ENCODE measurements around the gene CABLES2.

Gene CABLES2

GRCh38 chr20:62444286-62444685 lies 37.2 kb upstream of the CABLES2 start:
- Mint-ChIP-seq H3K4me1 (no peaks in the 10 kb centered on the region), H3K9me3 (no peaks in the 10 kb centered on the region), H3K36me3 (no peaks in the 10 kb centered on the region), H3K4me3 (no peak overlapping the region), H3K27ac (no peak overlapping the region), H3K27me3 (peaks cover 4% of the 10 kb centered on the region)

GRCh38 chr20:62441987-62442539 lies 35.0 kb upstream of the CABLES2 start:
- H3K9me3 Mint-ChIP-seq, result no peaks in the 10 kb centered on the region
- H3K4me1 Mint-ChIP-seq, result no peaks in the 10 kb centered on the region
- no peaks in the 10 kb centered on the region for H3K27me3 Mint-ChIP-seq
- no peak overlapping the region for H3K4me3 Mint-ChIP-seq
- H3K27ac Mint-ChIP-seq, result no peak overlapping the region
- H3K36me3 Mint-ChIP-seq, result no peaks in the 10 kb centered on the region

- Mint-ChIP-seq H3K9me3 (no peaks in the 10 kb centered on the region), H3K27ac (no peak overlapping the region), H3K4me3 (no peak overlapping the region), H3K4me1 (no peaks in the 10 kb centered on the region), H3K36me3 (no peaks in the 10 kb centered on the region), H3K27me3 (peaks cover 9% of the 10 kb centered on the region)
Measured at GRCh38 chr20:62439218-62439617, 32.1 kb upstream of the CABLES2 start.

- H3K4me1 Mint-ChIP-seq, result no peaks in the 10 kb centered on the region
- H3K27ac Mint-ChIP-seq, result no peak overlapping the region
- H3K27me3 Mint-ChIP-seq, result peaks cover 14% of the 10 kb centered on the region
- no peak overlapping the region for H3K4me3 Mint-ChIP-seq
- no peaks in the 10 kb centered on the region for H3K9me3 Mint-ChIP-seq
- no peaks in the 10 kb centered on the region for H3K36me3 Mint-ChIP-seq
Measured at GRCh38 chr20:62437927-62438326, 30.8 kb upstream of the CABLES2 start.

GRCh38 chr20:62437496-62437895 lies 30.4 kb upstream of the CABLES2 start:
- no peaks in the 10 kb centered on the region for H3K9me3 Mint-ChIP-seq
- H3K27me3 Mint-ChIP-seq, result peaks cover 14% of the 10 kb centered on the region
- H3K36me3 Mint-ChIP-seq, result no peaks in the 10 kb centered on the region
- no peak overlapping the region for H3K4me3 Mint-ChIP-seq
- no peaks in the 10 kb centered on the region for H3K4me1 Mint-ChIP-seq
- no peak overlapping the region for H3K27ac Mint-ChIP-seq

- no peaks in the 10 kb centered on the region for H3K36me3 Mint-ChIP-seq
- H3K27ac Mint-ChIP-seq, result no peak overlapping the region
- peaks cover 14% of the 10 kb centered on the region for H3K27me3 Mint-ChIP-seq
- H3K9me3 Mint-ChIP-seq, result no peaks in the 10 kb centered on the region
- H3K4me1 Mint-ChIP-seq, result no peaks in the 10 kb centered on the region
- no peak overlapping the region for H3K4me3 Mint-ChIP-seq
Measured at GRCh38 chr20:62436692-62437091, 29.6 kb upstream of the CABLES2 start.

GRCh38 chr20:62433658-62434497 lies 26.8 kb upstream of the CABLES2 start:
- Mint-ChIP-seq H3K27me3 (peaks cover 14% of the 10 kb centered on the region), H3K4me3 (no peak overlapping the region)

GRCh38 chr20:62430866-62431447 lies 23.9 kb upstream of the CABLES2 start:
- no peak overlapping the region for H3K4me3 Mint-ChIP-seq

More at GRCh38 chr20:62433658-62434497, 26.8 kb upstream of the CABLES2 start:
- H3K9me3 Mint-ChIP-seq, result no peaks in the 10 kb centered on the region
- no peak overlapping the region for H3K27ac Mint-ChIP-seq
- no peaks in the 10 kb centered on the region for H3K36me3 Mint-ChIP-seq
- no peaks in the 10 kb centered on the region for H3K4me1 Mint-ChIP-seq

GRCh38 chr20:62430311-62430853 lies 23.3 kb upstream of the CABLES2 start:
- Mint-ChIP-seq H3K27me3 (peaks cover 10% of the 10 kb centered on the region), H3K4me1 (no peaks in the 10 kb centered on the region), H3K9me3 (no peaks in the 10 kb centered on the region), H3K36me3 (no peaks in the 10 kb centered on the region), H3K4me3 (no peak overlapping the region), H3K27ac (no peak overlapping the region)

More at GRCh38 chr20:62430866-62431447, 23.9 kb upstream of the CABLES2 start:
- H3K27me3 Mint-ChIP-seq, result peaks cover 14% of the 10 kb centered on the region
- no peaks in the 10 kb centered on the region for H3K36me3 Mint-ChIP-seq
- H3K9me3 Mint-ChIP-seq, result no peaks in the 10 kb centered on the region
- H3K27ac Mint-ChIP-seq, result no peak overlapping the region
- H3K4me1 Mint-ChIP-seq, result no peaks in the 10 kb centered on the region

GRCh38 chr20:62429455-62430310 lies 22.6 kb upstream of the CABLES2 start:
- Mint-ChIP-seq H3K36me3 (no peaks in the 10 kb centered on the region), H3K27me3 (peaks cover 8% of the 10 kb centered on the region), H3K4me1 (no peaks in the 10 kb centered on the region), H3K9me3 (no peaks in the 10 kb centered on the region), H3K4me3 (no peak overlapping the region), H3K27ac (no peak overlapping the region)

GRCh38 chr20:62428396-62429295 lies 21.6 kb upstream of the CABLES2 start:
- Mint-ChIP-seq H3K27me3 (peaks cover under 1% of the 10 kb centered on the region), H3K9me3 (no peaks in the 10 kb centered on the region), H3K4me3 (no peak overlapping the region), H3K36me3 (no peaks in the 10 kb centered on the region), H3K4me1 (no peaks in the 10 kb centered on the region), H3K27ac (no peak overlapping the region)

- Mint-ChIP-seq H3K9me3 (no peaks in the 10 kb centered on the region), H3K36me3 (no peaks in the 10 kb centered on the region), H3K4me3 (no peak overlapping the region), H3K4me1 (no peaks in the 10 kb centered on the region), H3K27ac (no peak overlapping the region), H3K27me3 (no peaks in the 10 kb centered on the region)
Measured at GRCh38 chr20:62428002-62428372, 20.9 kb upstream of the CABLES2 start.

- Mint-ChIP-seq H3K9me3 (no peaks in the 10 kb centered on the region), H3K27ac (no peak within 1 kb of the TSS), H3K36me3 (no peaks in the 10 kb centered on the region), H3K4me3 (no peak within 1 kb of the TSS), H3K4me1 (no peaks in the 10 kb centered on the region), H3K27me3 (no peaks in the 10 kb centered on the region)
Measured at GRCh38 chr20:62427172-62428001, 20.3 kb upstream of the CABLES2 start, which contains the start of gene RBBP8NL. Gene RBBP8NL, minus strand, starts transcription at chr20:62427539. Its CDS starts 7,892 bp downstream, at chr20:62419647.

- no peaks in the 10 kb centered on the region for H3K4me1 Mint-ChIP-seq
- H3K9me3 Mint-ChIP-seq, result no peaks in the 10 kb centered on the region
- no peak overlapping the region for H3K27ac Mint-ChIP-seq
- H3K27me3 Mint-ChIP-seq, result no peaks in the 10 kb centered on the region
- H3K36me3 Mint-ChIP-seq, result no peaks in the 10 kb centered on the region
- no peak overlapping the region for H3K4me3 Mint-ChIP-seq
Measured at GRCh38 chr20:62426699-62427131, 19.6 kb upstream of the CABLES2 start.
